Measurements from ENCODE around the gene TASL.
"Not testable (repeated sequence)": the region's sequence is repeated elsewhere in the genome, so short reads cannot be mapped to it uniquely, and the experiment has no call there.

TASL gene

GRCh38 chrX:30576881-30577280 lies 685 bp downstream of the TASL start:
- no peak for DNase-seq (ENCODE audit: low read depth)

DNA sequence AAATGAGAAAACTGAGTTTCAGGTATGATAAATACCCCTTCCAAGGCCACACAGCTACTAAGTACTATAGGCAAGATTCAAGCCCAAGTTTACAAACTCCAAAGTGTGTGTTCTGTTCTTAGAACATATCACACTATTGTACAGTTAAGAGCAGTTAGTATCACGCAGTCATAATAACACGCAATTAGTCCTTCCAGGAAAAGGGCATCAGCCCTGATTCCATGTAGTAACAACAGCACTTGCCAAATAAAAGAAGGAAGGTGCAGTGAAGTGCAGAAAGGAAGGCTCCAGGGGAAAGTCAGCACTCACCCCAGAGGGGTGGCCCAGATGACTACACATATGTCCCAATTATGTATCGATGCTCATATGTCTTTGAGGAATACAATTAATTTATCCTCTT lies 4.4 kb downstream of the TASL start:
- no peak for DNase-seq (ENCODE audit: low read depth)

DNA sequence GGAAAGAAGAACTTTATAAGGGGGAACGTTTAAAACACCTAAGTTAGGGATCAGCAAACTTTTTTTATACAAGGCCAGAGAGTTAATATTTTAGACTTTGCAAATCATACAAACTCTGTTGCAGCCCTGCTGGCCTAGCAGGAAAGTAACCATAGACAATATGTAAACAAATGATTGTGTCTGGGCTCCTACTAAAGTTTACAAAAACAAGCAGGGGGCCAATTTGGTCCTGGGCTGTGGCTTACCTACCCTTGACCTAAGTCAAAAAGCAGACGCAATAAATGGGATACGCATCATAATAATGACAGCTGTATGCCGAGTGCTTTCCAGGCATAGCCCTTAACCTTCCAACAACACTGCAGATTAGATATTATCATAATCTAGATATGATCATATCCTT lies 4.9 kb downstream of the TASL start:
- no peak for DNase-seq (ENCODE audit: low read depth)

- no peak for DNase-seq (ENCODE audit: low read depth)
Observed at GRCh38 chrX:30572004-30572403, 5.6 kb downstream of the TASL start.

- no peak for DNase-seq (ENCODE audit: low read depth)
Observed at GRCh38 chrX:30570505-30570904, 7.1 kb downstream of the TASL start.

- peak; percentile 19 for DNase-seq (ENCODE audit: low read depth)
Observed at GRCh38 chrX:30568136-30568535, 9.4 kb downstream of the TASL start.

- not testable (repeated sequence) for DNase-seq (ENCODE audit: low read depth)
Observed at GRCh38 chrX:30563070-30563469, 14.5 kb downstream of the TASL start.

- DNase-seq (ENCODE audit: low read depth), result no peak
Observed at GRCh38 chrX:30561191-30561590, 16.4 kb downstream of the TASL start.

- no peak for DNase-seq (ENCODE audit: low read depth)
Observed at GRCh38 chrX:30538271-30538670, 39.3 kb downstream of the TASL start.

GRCh38 chrX:30533835-30534234 lies 43.7 kb downstream of the TASL start:
- DNase-seq (ENCODE audit: low read depth), result no peak

DNA sequence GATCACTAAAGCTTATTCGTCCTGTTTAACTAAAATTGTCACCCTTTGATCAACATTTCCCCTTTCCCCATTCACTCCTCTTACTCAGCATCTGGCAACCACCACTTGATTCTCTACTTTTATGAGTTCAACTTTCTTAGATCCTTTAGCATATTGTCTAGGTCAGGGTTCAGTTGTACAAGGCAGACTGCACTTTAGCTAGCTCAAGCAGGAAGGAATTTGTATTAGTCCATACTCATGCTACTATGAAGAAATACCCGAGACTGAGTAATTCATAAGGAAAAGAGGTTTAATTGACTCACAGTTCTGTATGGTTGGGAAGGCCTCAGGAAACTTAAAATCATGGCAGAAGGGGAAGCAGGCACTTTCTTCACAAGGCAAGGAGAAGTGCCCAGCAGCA lies 44.3 kb downstream of the TASL start:
- DNase-seq (ENCODE audit: low read depth), result no peak

GRCh38 chrX:30530606-30531005 lies 47.0 kb downstream of the TASL start:
- DNase-seq (ENCODE audit: low read depth), result no peak

DNA sequence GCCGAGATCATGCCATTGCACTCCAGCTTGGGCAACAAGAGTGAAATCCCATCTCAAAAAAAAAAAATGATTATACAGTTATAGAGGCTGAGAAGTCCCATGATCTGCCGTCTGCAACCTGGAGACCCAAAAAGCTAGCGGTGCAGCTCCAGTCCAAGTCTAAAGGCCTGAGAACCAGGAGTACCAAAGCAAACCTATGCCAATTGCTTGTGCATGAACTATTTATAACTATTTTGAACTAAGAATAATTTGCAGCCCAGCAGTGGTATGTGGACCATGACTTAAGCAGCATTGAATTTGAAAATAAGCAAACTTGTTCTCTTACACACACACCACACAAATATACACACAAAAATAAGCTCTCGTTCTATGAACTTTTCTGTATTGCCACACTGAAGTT lies 51.8 kb downstream of the TASL start:
- DNase-seq (ENCODE audit: low read depth), result no peak

DNA sequence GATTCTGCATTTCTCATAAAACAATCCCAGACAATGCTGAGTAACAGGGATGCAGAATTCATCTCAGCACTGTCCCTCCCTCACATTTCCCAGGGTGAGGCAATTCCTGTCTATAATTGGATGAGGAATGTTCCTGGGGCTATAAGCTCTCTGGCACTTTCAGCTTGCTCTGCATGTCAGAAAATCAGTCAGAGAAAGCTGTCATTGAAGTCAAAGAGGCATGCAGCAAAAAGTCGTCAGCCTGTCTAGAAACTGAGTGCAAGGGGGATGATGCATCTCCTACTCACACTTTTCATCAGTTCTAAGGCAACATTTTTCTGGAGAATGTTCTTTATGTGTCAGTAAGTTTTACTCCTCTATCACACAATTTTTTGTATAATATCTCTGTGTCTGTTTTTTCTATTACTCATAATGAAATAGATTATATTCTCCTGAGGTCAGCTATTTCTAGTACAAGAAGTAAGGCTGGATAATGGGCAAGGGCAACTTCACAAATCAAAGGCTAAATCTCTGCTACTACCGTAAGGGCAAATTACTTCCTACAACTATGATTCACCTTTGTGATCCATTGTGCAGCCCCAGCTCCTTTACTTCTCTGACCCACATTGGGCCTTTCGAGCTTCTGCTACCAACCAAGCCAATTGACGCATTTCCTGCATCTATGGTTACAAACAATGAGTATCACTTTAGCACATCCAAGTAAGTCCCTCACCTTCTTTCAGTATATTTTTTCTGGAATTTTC lies 56.0 kb downstream of the TASL start:
- no peak for DNase-seq (ENCODE audit: low read depth)

DNA sequence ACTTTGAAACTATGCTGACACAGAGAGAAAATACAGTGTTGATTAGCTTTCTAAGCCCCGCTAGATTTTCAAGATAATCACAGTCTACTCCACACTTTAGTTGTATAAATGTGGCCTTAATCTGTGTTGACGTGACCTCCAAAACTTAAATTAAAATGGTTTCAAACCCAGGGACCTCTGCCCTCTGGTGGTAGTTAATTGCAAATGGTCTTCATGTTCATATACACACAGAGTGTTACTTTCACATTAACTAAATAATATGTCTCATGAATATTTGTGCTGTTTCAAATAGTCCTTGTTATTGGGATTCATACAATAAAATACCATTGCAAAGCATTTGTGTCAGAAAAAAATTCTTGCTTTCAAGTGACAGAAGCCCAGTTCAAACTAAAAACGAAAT lies 64.3 kb downstream of the TASL start:
- DNase-seq (ENCODE audit: low read depth), result no peak

Measured in non-pigmented ciliary epithelial cell (primary cell).